CD14-positive monocyte (primary cell): ENCODE results near the gene MAML1. TPM values are rescaled to one million over a fixed set of nuclear protein-coding genes. Genes with fewer than 3 reads are reported as not detected.
A peak's percentile ranks its signal among the peaks of the same experiment; 100 is the strongest.
"Not testable (repeated sequence)": the region's sequence is repeated elsewhere in the genome, so short reads cannot be mapped to it uniquely, and the experiment has no call there.

ENCODE experiments used
- DNase-seq, 3 donors: peaks; one replicate each; pipeline ENCODE4 v3.0.0-alpha.2; 2011 to 2022
- H2AFZ ChIP-seq: 2 replicates; pipeline ENCODE4 v1.6.0; 2012; ENCODE audit warnings: mild to moderate bottlenecking, low read depth, low read length, inconsistent platforms; ENCODE audit not compliant: insufficient read depth, poor library complexity, severe bottlenecking
- H3K27ac ChIP-seq, 2 donors: 1 replicate in 1 of 2; 2 replicates in 1 of 2; pipeline ENCODE4 v1.5.1; 2012 to 2013; ENCODE audit warnings: low read length in 2 of 2, control low read depth in 1 of 2, inconsistent platforms in 1 of 2, low read depth in 1 of 2, mild to moderate bottlenecking in 1 of 2
- H3K27me3 ChIP-seq, 2 donors: one replicate each; pipeline versions ENCODE4 v1.6.0 to v1.6.1; 2011 to 2013; ENCODE audit warnings: low read length in 2 of 2; ENCODE audit not compliant: control insufficient read depth in 2 of 2, insufficient read depth in 2 of 2
- H3K36me3 ChIP-seq, 2 donors: replicated peaks in 1 of 2; 1 replicate in 1 of 2; 2 replicates in 1 of 2; pipeline versions ENCODE4 v1.5.1 to v1.6.1; 2012 to 2013; ENCODE audit warnings: low read length in 2 of 2, control low read depth in 1 of 2, inconsistent platforms in 1 of 2, mild to moderate bottlenecking in 1 of 2; ENCODE audit not compliant: insufficient read depth in 2 of 2, control insufficient read depth in 1 of 2
- H3K4me1 ChIP-seq, 2 donors: 1 replicate in 1 of 2; 2 replicates in 1 of 2; pipeline versions ENCODE4 v1.5.1 to v1.6.1; 2012 to 2013; ENCODE audit warnings: low read length in 2 of 2, control low read depth in 1 of 2, inconsistent platforms in 1 of 2, mild to moderate bottlenecking in 1 of 2, moderate library complexity in 1 of 2; ENCODE audit not compliant: insufficient read depth in 2 of 2, control insufficient read depth in 1 of 2
- H3K4me2 ChIP-seq: replicated peaks from 2 replicates; pipeline ENCODE3; 2012; ENCODE audit warnings: low read length, moderate library complexity, mild to moderate bottlenecking; ENCODE audit not compliant: poor library complexity, severe bottlenecking; ENCODE audit errors: extremely low read depth
- H3K4me3 ChIP-seq, 3 experiments: fragments of 200-600 bp in 1 of 3; sonication (generic) in 1 of 3; replicated peaks in 1 of 3; 1 replicate in 2 of 3; 2 replicates in 1 of 3; pipeline ENCODE4 v1.5.1; 2011 to 2013; ENCODE audit warnings: low read length in 3 of 3, mild to moderate bottlenecking in 3 of 3, control low read depth in 2 of 3, low read depth in 2 of 3, inconsistent platforms in 1 of 3, moderate library complexity in 1 of 3
- H3K79me2 ChIP-seq: 2 replicates; pipeline ENCODE4 v1.6.0; 2012; ENCODE audit warnings: mild to moderate bottlenecking, control low read depth, inconsistent platforms, low read length, moderate library complexity; ENCODE audit not compliant: insufficient read depth
- H3K9ac ChIP-seq: 2 replicates; pipeline ENCODE4 v1.6.0; 2017; ENCODE audit warnings: low read length, mild to moderate bottlenecking; ENCODE audit not compliant: insufficient read depth, poor library complexity, severe bottlenecking
- H3K9me3 ChIP-seq, 2 donors: replicated peaks in 1 of 2; 1 replicate in 1 of 2; 2 replicates in 1 of 2; pipeline versions ENCODE4 v1.5.1 to v1.6.1; 2012 to 2013; ENCODE audit warnings: low read length in 2 of 2, control low read depth in 1 of 2; ENCODE audit not compliant: control insufficient read depth in 1 of 2, insufficient read depth in 1 of 2
- H4K20me1 ChIP-seq: 2 replicates; pipeline ENCODE4 v1.6.0; 2012; ENCODE audit warnings: mild to moderate bottlenecking, low read length, control low read depth, moderate library complexity; ENCODE audit not compliant: insufficient read depth
- H3K27ac Mint-ChIP-seq, 7 donors: one replicate each; pipeline ENCODE4 v1.8.0; 2020; ENCODE audit warnings: mild to moderate bottlenecking in 7 of 7, mixed read lengths in 7 of 7, moderate library complexity in 6 of 7, inconsistent platforms in 2 of 7
- H3K27me3 Mint-ChIP-seq, 3 donors: one replicate each; pipeline ENCODE4 v1.8.0; 2021 to 2022; ENCODE audit warnings: low read depth in 3 of 3, mild to moderate bottlenecking in 3 of 3, mixed read lengths in 3 of 3, moderate library complexity in 3 of 3, inconsistent platforms in 1 of 3
- H3K36me3 Mint-ChIP-seq, 2 donors: one replicate each; pipeline ENCODE4 v1.8.0; 2020; ENCODE audit warnings: mixed read lengths in 2 of 2, inconsistent platforms in 1 of 2, mild to moderate bottlenecking in 1 of 2
- H3K4me1 Mint-ChIP-seq: one replicate; pipeline ENCODE4 v1.8.0; 2020; ENCODE audit warnings: mild to moderate bottlenecking, mixed read lengths
- H3K4me3 Mint-ChIP-seq, 2 donors: one replicate each; pipeline ENCODE4 v1.8.0; 2020; ENCODE audit warnings: mild to moderate bottlenecking in 2 of 2, mixed read lengths in 2 of 2, moderate library complexity in 1 of 2
- H3K9me3 Mint-ChIP-seq, 7 donors: one replicate each; pipeline ENCODE4 v1.8.0; 2020 to 2022; ENCODE audit warnings: mixed read lengths in 7 of 7, mild to moderate bottlenecking in 6 of 7, moderate library complexity in 6 of 7, inconsistent platforms in 2 of 7
- WGBS: methylation state at CpG from one replicate; pipeline ENCODE4 v1.1.5; 2013; ENCODE audit warnings: missing lambda C conversion rate; ENCODE audit not compliant: insufficient coverage; 5-methylcytosine and 5-hydroxymethylcytosine counted together
- intact Hi-C, 2 donors: fragments of 100-400 bp; cut with micrococcal nuclease; formaldehyde crosslinking; loops; one replicate each; pipeline versions ENCODE4 v1.15.0 to v1.15.1; 2023
- polyA plus RNA-seq, 3 donors: library from polyadenylated mRNA; depleted of rRNA in 1 of 3; unstranded in 2 of 3; stranded (reverse) in 1 of 3; fragments of 300-500 nt in 2 of 3; fragments of >200 nt in 1 of 3; fragmentation: Illumina TruSeq in 2 of 3; gene quantifications; 1 replicate in 2 of 3; 2 replicates in 1 of 3; pipeline ENCODE4 v1.2.3, GENCODE V29; 2012 to 2021
- TF ChIP-seq, protein P1 (sequence below): fragments of 200-600 bp; IDR thresholded peaks from one replicate; pipeline ENCODE4 v1.8.0; 2022; ENCODE audit warnings: antibody characterized with exemption, mild to moderate bottlenecking

Gene MAML1
- polyA plus RNA-seq, 3 donors = 2.2 to 11.0 (median 2.7) TPM

DNA sequence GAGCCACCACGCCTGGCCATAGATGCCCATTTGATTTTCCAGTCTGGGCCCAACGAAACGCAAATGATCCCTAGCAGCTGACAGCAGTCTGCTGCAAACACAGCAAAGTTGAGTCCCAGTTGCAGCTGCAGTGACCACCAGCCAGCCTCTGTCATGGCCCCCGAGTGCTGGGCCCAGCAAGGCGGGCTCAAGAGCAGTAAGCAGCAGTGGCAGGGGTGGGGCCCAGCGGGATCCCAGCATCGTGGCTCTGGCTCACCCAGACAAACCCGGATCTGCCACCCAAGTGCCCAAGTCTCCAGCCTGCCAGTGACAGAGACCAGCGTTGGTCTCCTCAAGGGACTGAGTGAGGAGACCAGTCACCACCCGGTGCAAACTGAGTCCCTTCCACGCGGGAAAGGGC is 54.2 kb downstream of the MAML1 start:
- Histone ChIP-seq H4K20me1 (peaks cover 15% of the 10 kb centered on the region), H3K9me3 (no peaks in the 10 kb centered on the region), H3K4me3 (no peak overlapping the region), H3K27ac (no peak overlapping the region), H3K79me2 (peaks cover 5% of the 10 kb centered on the region), H3K36me3 (no peaks in the 10 kb centered on the region), H3K4me2 (no peak overlapping the region), H2AFZ (no peak overlapping the region), H3K27me3 (no peaks in the 10 kb centered on the region), H3K9ac (no peak overlapping the region), H3K4me1 (peaks cover 15 to 20% of the 10 kb centered on the region in 2 donors)
- Mint-ChIP-seq H3K9me3 (peaks cover 0 to 3% (median 2%) of the 10 kb centered on the region in 7 donors), H3K27me3 (peaks cover 0 to 3% (median 3%) of the 10 kb centered on the region in 3 donors), H3K27ac (peak overlapping the region in 1 of 7 donors; percentile 8), H3K36me3 (peaks cover 5 to 10% of the 10 kb centered on the region in 2 donors), H3K4me1 (peaks cover 22% of the 10 kb centered on the region), H3K4me3 (no peak overlapping the region)
- DNase-seq = no peak
- intact Hi-C loops = no loop called here
- TF ChIP-seq, protein P1, sequence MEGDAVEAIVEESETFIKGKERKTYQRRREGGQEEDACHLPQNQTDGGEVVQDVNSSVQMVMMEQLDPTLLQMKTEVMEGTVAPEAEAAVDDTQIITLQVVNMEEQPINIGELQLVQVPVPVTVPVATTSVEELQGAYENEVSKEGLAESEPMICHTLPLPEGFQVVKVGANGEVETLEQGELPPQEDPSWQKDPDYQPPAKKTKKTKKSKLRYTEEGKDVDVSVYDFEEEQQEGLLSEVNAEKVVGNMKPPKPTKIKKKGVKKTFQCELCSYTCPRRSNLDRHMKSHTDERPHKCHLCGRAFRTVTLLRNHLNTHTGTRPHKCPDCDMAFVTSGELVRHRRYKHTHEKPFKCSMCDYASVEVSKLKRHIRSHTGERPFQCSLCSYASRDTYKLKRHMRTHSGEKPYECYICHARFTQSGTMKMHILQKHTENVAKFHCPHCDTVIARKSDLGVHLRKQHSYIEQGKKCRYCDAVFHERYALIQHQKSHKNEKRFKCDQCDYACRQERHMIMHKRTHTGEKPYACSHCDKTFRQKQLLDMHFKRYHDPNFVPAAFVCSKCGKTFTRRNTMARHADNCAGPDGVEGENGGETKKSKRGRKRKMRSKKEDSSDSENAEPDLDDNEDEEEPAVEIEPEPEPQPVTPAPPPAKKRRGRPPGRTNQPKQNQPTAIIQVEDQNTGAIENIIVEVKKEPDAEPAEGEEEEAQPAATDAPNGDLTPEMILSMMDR = no peak
- 92% methylated on average over 12 of the region's 12 CpGs for WGBS

DNA sequence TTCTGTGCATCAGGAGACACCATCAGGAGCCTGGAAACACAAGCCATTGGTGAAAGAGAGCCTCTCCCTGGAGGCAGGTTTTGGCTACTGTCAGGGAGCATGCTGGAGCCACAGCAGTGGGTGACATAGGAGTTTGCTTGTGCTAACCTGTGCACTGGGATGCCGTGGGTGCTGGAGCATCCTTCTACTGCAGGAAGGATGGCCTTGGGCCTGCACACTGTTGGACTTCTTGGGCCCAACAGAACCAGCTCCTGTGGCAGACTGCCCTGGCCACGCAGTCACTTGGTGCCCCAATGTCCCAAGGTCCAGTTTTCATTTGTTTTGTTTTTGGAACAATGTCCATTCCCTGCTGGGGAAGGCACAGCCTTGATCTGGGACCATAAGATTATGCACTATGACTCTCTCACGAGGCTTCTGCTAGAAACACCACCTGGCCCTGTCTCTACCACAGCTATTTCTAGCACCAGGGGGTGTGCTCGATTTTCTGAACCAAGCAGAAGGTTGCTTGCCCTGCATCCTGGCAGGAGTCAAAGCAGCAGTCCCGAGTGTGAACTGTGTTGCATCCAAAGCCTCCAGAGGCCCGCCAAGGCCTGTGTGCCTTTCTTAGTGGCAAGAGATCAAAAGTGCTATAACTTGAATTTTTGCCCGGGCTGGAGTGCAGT is 55.7 kb downstream of the MAML1 start:
- Mint-ChIP-seq H3K27ac (no peak overlapping the region), H3K36me3 (peaks cover 0 to 2% of the 10 kb centered on the region in 2 donors), H3K4me3 (no peak overlapping the region), H3K9me3 (peaks cover 0 to 3% (median 2%) of the 10 kb centered on the region in 7 donors), H3K4me1 (peaks cover 31% of the 10 kb centered on the region), H3K27me3 (peaks cover 0 to 3% (median 3%) of the 10 kb centered on the region in 3 donors)
- H3K9ac ChIP-seq = no peak overlapping the region
- no peaks in the 10 kb centered on the region for H3K36me3 ChIP-seq
- H4K20me1 ChIP-seq = peaks cover 10% of the 10 kb centered on the region
- H3K27ac ChIP-seq = no peak overlapping the region
- TF ChIP-seq, protein P1 = no peak
- no peak overlapping the region for H3K4me2 ChIP-seq
- intact Hi-C loops = no loop called here
- no peak overlapping the region for H2AFZ ChIP-seq
- no peak overlapping the region for H3K4me3 ChIP-seq
- no peaks in the 10 kb centered on the region for H3K79me2 ChIP-seq
- H3K4me1 ChIP-seq = peaks cover 29 to 34% of the 10 kb centered on the region in 2 donors
- no peaks in the 10 kb centered on the region for H3K9me3 ChIP-seq
- WGBS = 100% methylated on average over 5 of the region's 7 CpGs
- no peak for DNase-seq
- no peaks in the 10 kb centered on the region for H3K27me3 ChIP-seq

DNA sequence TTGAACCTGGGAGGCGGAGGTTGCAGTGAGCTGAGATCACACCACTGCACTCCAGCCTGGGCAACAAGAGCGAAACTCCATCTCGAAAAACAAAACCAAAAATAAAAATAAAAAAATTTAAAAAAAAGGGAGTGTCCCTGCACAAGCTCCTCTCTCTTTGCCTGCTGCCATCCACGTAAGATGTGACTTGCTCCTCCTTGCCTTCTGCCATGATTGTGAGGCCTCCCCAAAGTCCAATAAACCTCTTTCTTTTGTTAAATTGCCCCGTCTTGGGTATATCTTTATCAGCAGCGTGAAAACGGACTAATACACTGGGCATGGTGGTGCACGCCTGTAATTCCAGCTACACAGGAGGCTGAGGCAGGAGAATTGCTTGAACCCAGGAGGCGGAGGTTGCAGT is 56.7 kb downstream of the MAML1 start:
- H3K9me3 Mint-ChIP-seq, H3K4me3 Mint-ChIP-seq, H3K36me3 ChIP-seq, H2AFZ ChIP-seq, H3K27me3 ChIP-seq, H3K4me2 ChIP-seq, H3K9ac ChIP-seq, H3K4me3 ChIP-seq, H3K9me3 ChIP-seq, H3K27ac ChIP-seq, H3K27ac Mint-ChIP-seq, intact Hi-C loops, H3K27me3 Mint-ChIP-seq, DNase-seq, H3K79me2 ChIP-seq, H3K36me3 Mint-ChIP-seq: not testable (repeated sequence)
- H4K20me1 ChIP-seq = peaks cover 17% of the 10 kb centered on the region
- H3K4me1 Mint-ChIP-seq = peaks cover 40% of the 10 kb centered on the region
- 100% methylated on average over 1 of the region's 9 CpGs for WGBS
- H3K4me1 ChIP-seq = peaks cover 39 to 44% of the 10 kb centered on the region in 2 donors
